Measurements from ENCODE around the gene SNTN.

Gene SNTN

GRCh38 chr3:63611382-63611781 is 41.1 kb upstream of the SNTN start:
- Histone ChIP-seq H3K4me1 (ENCODE audit: control insufficient read depth in 2 of 2, insufficient read depth in 1 of 2, low read depth in 1 of 2, low read length in 2 of 2) (no peaks in the 10 kb centered on the region), H4K8ac (ENCODE audit: low read depth, low read length) (no peak overlapping the region), H4K91ac (ENCODE audit: low read depth, low read length, poor library complexity) (no peak overlapping the region), H2AFZ (ENCODE audit: low read length) (no peak overlapping the region), H3K4me2 (ENCODE audit: insufficient read depth, low read length, poor library complexity, severe bottlenecking) (no peak overlapping the region), H3K9ac (ENCODE audit: low read depth, low read length, poor library complexity) (no peak overlapping the region), H3K4ac (ENCODE audit: low read length) (no peak overlapping the region), H2BK12ac (ENCODE audit: low read length) (no peak overlapping the region), H3K23ac (ENCODE audit: low read depth, low read length, poor library complexity) (no peak overlapping the region), H3K79me1 (ENCODE audit: low read depth, low read length) (no peaks in the 10 kb centered on the region), H2BK120ac (ENCODE audit: low read depth, low read length) (no peak overlapping the region), H3K4me3 (ENCODE audit: low read length in 2 of 2) (no peak overlapping the region), H2AK5ac (ENCODE audit: low read depth, low read length) (no peak overlapping the region), H3K18ac (ENCODE audit: low read length) (no peak overlapping the region), H3K36me3 (replicated peaks in 1 of 2; ENCODE audit: control insufficient read depth in 2 of 2, insufficient read depth in 2 of 2, low read length in 2 of 2) (no peaks in the 10 kb centered on the region), H3K27me3 (ENCODE audit: control insufficient read depth in 3 of 3, insufficient read depth in 3 of 3, low read depth in 1 of 3, low read length in 3 of 3) (no peaks in the 10 kb centered on the region), H3K9me3 (replicated peaks in 1 of 2; ENCODE audit: control insufficient read depth in 2 of 2, insufficient read depth in 1 of 2, low read depth in 1 of 2, low read length in 2 of 2) (no peaks in the 10 kb centered on the region), H2BK15ac (ENCODE audit: low read length) (no peak overlapping the region), H2BK5ac (ENCODE audit: low read length) (no peak overlapping the region), H3K27ac (replicated peaks; ENCODE audit: low read length) (no peak overlapping the region), H3K14ac (ENCODE audit: low read length) (no peak overlapping the region)
- no CpG with 5 or more reads among the region's 1 CpG for WGBS, 2 donors (ENCODE audit: extremely low coverage in 2 of 2, insufficient read length in 2 of 2, insufficient replicate concordance in 1 of 2)
- no peak for DNase-seq (ENCODE audit: low spot score)

GRCh38 chr3:63613561-63613960 is 38.9 kb upstream of the SNTN start:
- Histone ChIP-seq H2BK120ac (ENCODE audit: low read depth, low read length) (no peak overlapping the region), H2BK12ac (ENCODE audit: low read length) (no peak overlapping the region), H2AFZ (ENCODE audit: low read length) (no peak overlapping the region), H3K18ac (ENCODE audit: low read length) (no peak overlapping the region), H4K91ac (ENCODE audit: low read depth, low read length, poor library complexity) (no peak overlapping the region), H3K4me1 (ENCODE audit: control insufficient read depth in 2 of 2, insufficient read depth in 1 of 2, low read depth in 1 of 2, low read length in 2 of 2) (peaks cover 0 to 2% of the 10 kb centered on the region in 2 donors), H3K4me3 (ENCODE audit: low read length in 2 of 2) (no peak overlapping the region), H3K14ac (ENCODE audit: low read length) (no peak overlapping the region), H3K4me2 (ENCODE audit: insufficient read depth, low read length, poor library complexity, severe bottlenecking) (no peak overlapping the region), H2BK5ac (ENCODE audit: low read length) (no peak overlapping the region), H2AK5ac (ENCODE audit: low read depth, low read length) (no peak overlapping the region), H3K23ac (ENCODE audit: low read depth, low read length, poor library complexity) (no peak overlapping the region), H3K4ac (ENCODE audit: low read length) (no peak overlapping the region), H3K27ac (replicated peaks; ENCODE audit: low read length) (no peak overlapping the region), H3K27me3 (ENCODE audit: control insufficient read depth in 3 of 3, insufficient read depth in 3 of 3, low read depth in 1 of 3, low read length in 3 of 3) (no peaks in the 10 kb centered on the region), H3K9me3 (replicated peaks in 1 of 2; ENCODE audit: control insufficient read depth in 2 of 2, insufficient read depth in 1 of 2, low read depth in 1 of 2, low read length in 2 of 2) (no peaks in the 10 kb centered on the region), H3K79me1 (ENCODE audit: low read depth, low read length) (no peaks in the 10 kb centered on the region), H2BK15ac (ENCODE audit: low read length) (no peak overlapping the region), H3K36me3 (replicated peaks in 1 of 2; ENCODE audit: control insufficient read depth in 2 of 2, insufficient read depth in 2 of 2, low read length in 2 of 2) (no peaks in the 10 kb centered on the region), H3K9ac (ENCODE audit: low read depth, low read length, poor library complexity) (no peak overlapping the region), H4K8ac (ENCODE audit: low read depth, low read length) (no peak overlapping the region)
- WGBS, 2 donors (ENCODE audit: extremely low coverage in 2 of 2, insufficient read length in 2 of 2, insufficient replicate concordance in 1 of 2) = no CpG with 5 or more reads among the region's 1 CpG
- DNase-seq (ENCODE audit: low spot score) = no peak

DNA sequence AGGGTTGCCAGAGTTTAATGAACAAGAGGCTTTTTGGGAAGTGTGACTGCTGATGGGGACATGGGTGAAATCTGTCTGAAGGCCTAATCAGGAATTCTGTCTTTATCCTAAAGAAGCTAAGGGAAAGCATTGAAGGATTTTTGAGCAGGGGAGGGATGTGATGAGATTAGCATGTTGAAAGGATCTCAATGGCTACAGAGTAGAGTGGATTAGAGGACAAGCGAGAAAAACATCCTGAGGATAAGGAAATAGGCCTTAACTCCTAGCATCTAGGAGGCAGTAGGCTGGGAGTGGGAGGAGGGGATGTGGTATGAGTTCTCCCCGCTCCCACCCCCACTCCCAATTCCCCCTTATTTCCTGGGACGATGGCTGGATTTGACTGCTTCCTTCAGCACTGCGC is 35.1 kb upstream of the SNTN start:
- Histone ChIP-seq H3K4me3 (ENCODE audit: low read length in 2 of 2) (no peak overlapping the region), H2AK5ac (ENCODE audit: low read depth, low read length) (no peak overlapping the region), H2BK120ac (ENCODE audit: low read depth, low read length) (no peak overlapping the region), H3K36me3 (replicated peaks in 1 of 2; ENCODE audit: control insufficient read depth in 2 of 2, insufficient read depth in 2 of 2, low read length in 2 of 2) (no peaks in the 10 kb centered on the region), H2AFZ (ENCODE audit: low read length) (no peak overlapping the region), H3K27ac (replicated peaks; ENCODE audit: low read length) (no peak overlapping the region), H3K79me1 (ENCODE audit: low read depth, low read length) (no peaks in the 10 kb centered on the region), H3K4me2 (ENCODE audit: insufficient read depth, low read length, poor library complexity, severe bottlenecking) (no peak overlapping the region), H2BK12ac (ENCODE audit: low read length) (no peak overlapping the region), H3K9ac (ENCODE audit: low read depth, low read length, poor library complexity) (no peak overlapping the region), H3K23ac (ENCODE audit: low read depth, low read length, poor library complexity) (no peak overlapping the region), H3K18ac (ENCODE audit: low read length) (no peak overlapping the region), H4K91ac (ENCODE audit: low read depth, low read length, poor library complexity) (no peak overlapping the region), H3K14ac (ENCODE audit: low read length) (no peak overlapping the region), H4K8ac (ENCODE audit: low read depth, low read length) (no peak overlapping the region), H2BK5ac (ENCODE audit: low read length) (no peak overlapping the region), H3K27me3 (ENCODE audit: control insufficient read depth in 3 of 3, insufficient read depth in 3 of 3, low read depth in 1 of 3, low read length in 3 of 3) (no peaks in the 10 kb centered on the region), H3K4ac (ENCODE audit: low read length) (no peak overlapping the region), H3K4me1 (ENCODE audit: control insufficient read depth in 2 of 2, insufficient read depth in 1 of 2, low read depth in 1 of 2, low read length in 2 of 2) (peaks cover 0 to 2% of the 10 kb centered on the region in 2 donors), H3K9me3 (replicated peaks in 1 of 2; ENCODE audit: control insufficient read depth in 2 of 2, insufficient read depth in 1 of 2, low read depth in 1 of 2, low read length in 2 of 2) (no peaks in the 10 kb centered on the region), H2BK15ac (ENCODE audit: low read length) (no peak overlapping the region)
- DNase-seq (ENCODE audit: low spot score) = no peak
- no CpG with 5 or more reads among the region's 4 CpGs for WGBS, 2 donors (ENCODE audit: extremely low coverage in 2 of 2, insufficient read length in 2 of 2, insufficient replicate concordance in 1 of 2)

- DNase-seq (ENCODE audit: low spot score) = no peak
- H3K4me3 ChIP-seq (ENCODE audit: low read length in 2 of 2) = no peak overlapping the region
- H2BK5ac ChIP-seq (ENCODE audit: low read length) = no peak overlapping the region
- no CpG with 5 or more reads among the region's 8 CpGs for WGBS, 2 donors (ENCODE audit: extremely low coverage in 2 of 2, insufficient read length in 2 of 2, insufficient replicate concordance in 1 of 2)
- H3K23ac ChIP-seq (ENCODE audit: low read depth, low read length, poor library complexity) = no peak overlapping the region
- no peak overlapping the region for H2AFZ ChIP-seq (ENCODE audit: low read length)
- no peaks in the 10 kb centered on the region for H3K9me3 ChIP-seq (replicated peaks in 1 of 2; ENCODE audit: control insufficient read depth in 2 of 2, insufficient read depth in 1 of 2, low read depth in 1 of 2, low read length in 2 of 2)
- H3K4me2 ChIP-seq (ENCODE audit: insufficient read depth, low read length, poor library complexity, severe bottlenecking) = no peak overlapping the region
- H3K4ac ChIP-seq (ENCODE audit: low read length) = no peak overlapping the region
- no peak overlapping the region for H3K27ac ChIP-seq (replicated peaks; ENCODE audit: low read length)
- no peak overlapping the region for H2BK15ac ChIP-seq (ENCODE audit: low read length)
- no peaks in the 10 kb centered on the region for H3K79me1 ChIP-seq (ENCODE audit: low read depth, low read length)
- no peak overlapping the region for H2BK120ac ChIP-seq (ENCODE audit: low read depth, low read length)
- H4K8ac ChIP-seq (ENCODE audit: low read depth, low read length) = no peak overlapping the region
- H3K27me3 ChIP-seq (ENCODE audit: control insufficient read depth in 3 of 3, insufficient read depth in 3 of 3, low read depth in 1 of 3, low read length in 3 of 3) = no peaks in the 10 kb centered on the region
- no peak overlapping the region for H4K91ac ChIP-seq (ENCODE audit: low read depth, low read length, poor library complexity)
- no peaks in the 10 kb centered on the region for H3K36me3 ChIP-seq (replicated peaks in 1 of 2; ENCODE audit: control insufficient read depth in 2 of 2, insufficient read depth in 2 of 2, low read length in 2 of 2)
- no peak overlapping the region for H2BK12ac ChIP-seq (ENCODE audit: low read length)
- H3K18ac ChIP-seq (ENCODE audit: low read length) = no peak overlapping the region
- H3K14ac ChIP-seq (ENCODE audit: low read length) = no peak overlapping the region
- H3K9ac ChIP-seq (ENCODE audit: low read depth, low read length, poor library complexity) = no peak overlapping the region
- no peak overlapping the region for H2AK5ac ChIP-seq (ENCODE audit: low read depth, low read length)
- H3K4me1 ChIP-seq (ENCODE audit: control insufficient read depth in 2 of 2, insufficient read depth in 1 of 2, low read depth in 1 of 2, low read length in 2 of 2) = peaks cover 0 to 2% of the 10 kb centered on the region in 2 donors
Measured at GRCh38 chr3:63624941-63625560, 27.4 kb upstream of the SNTN start.
